ENCODE measurements around the gene ESRRG. TPM values are rescaled to one million over a fixed set of nuclear protein-coding genes. Genes with fewer than 3 reads are reported as not detected.

ESRRG gene
- total RNA-seq, 6 experiments from 2014 or later = 0.05 TPM; not detected in 5

GRCh38 chr1:216630532-216630931 lies 92.7 kb downstream of the ESRRG start:
- Mint-ChIP-seq H3K36me3 (ENCODE audit: low read depth) (no peaks in the 10 kb centered on the region), H3K9me3 (no peaks in the 10 kb centered on the region), H3K4me3 (no peak overlapping the region), H3K4me1 (ENCODE audit: low read depth) (no peaks in the 10 kb centered on the region), H3K27me3 (ENCODE audit: insufficient read depth) (no peaks in the 10 kb centered on the region; the same call in 1 of the 2 replicates), H3K27ac (no peak overlapping the region)
- no peak for TF ChIP-seq CTCF (IDR thresholded peaks at IDR 0.05)
- no peak for DNase-seq

- H3K27ac Mint-ChIP-seq = no peak overlapping the region
- no peaks in the 10 kb centered on the region; the same call in 1 of the 2 replicates for H3K27me3 Mint-ChIP-seq (ENCODE audit: insufficient read depth)
- H3K36me3 Mint-ChIP-seq (ENCODE audit: low read depth) = no peaks in the 10 kb centered on the region
- H3K4me3 Mint-ChIP-seq = no peak overlapping the region
- DNase-seq = no peak
- no peak for TF ChIP-seq CTCF (IDR thresholded peaks at IDR 0.05)
- no peaks in the 10 kb centered on the region for H3K9me3 Mint-ChIP-seq
- no peaks in the 10 kb centered on the region for H3K4me1 Mint-ChIP-seq (ENCODE audit: low read depth)
Measured at GRCh38 chr1:216627252-216627651, 96.0 kb downstream of the ESRRG start.

- no peaks in the 10 kb centered on the region for H3K9me3 Mint-ChIP-seq
- no peak for TF ChIP-seq CTCF (IDR thresholded peaks at IDR 0.05)
- no peak overlapping the region for H3K4me3 Mint-ChIP-seq
- no peak overlapping the region for H3K27ac Mint-ChIP-seq
- H3K27me3 Mint-ChIP-seq (ENCODE audit: insufficient read depth) = no peaks in the 10 kb centered on the region; the same call in 1 of the 2 replicates
- peak; percentile 36 for DNase-seq
- H3K36me3 Mint-ChIP-seq (ENCODE audit: low read depth) = no peaks in the 10 kb centered on the region
- no peaks in the 10 kb centered on the region for H3K4me1 Mint-ChIP-seq (ENCODE audit: low read depth)
Measured at GRCh38 chr1:216626394-216627067, 96.7 kb downstream of the ESRRG start.

GRCh38 chr1:216621536-216621935 lies 101.7 kb downstream of the ESRRG start:
- DNase-seq = no peak
- Mint-ChIP-seq H3K27me3 (ENCODE audit: insufficient read depth) (peaks cover 2% of the 10 kb centered on the region), H3K4me3 (no peak overlapping the region), H3K9me3 (no peaks in the 10 kb centered on the region), H3K27ac (no peak overlapping the region), H3K4me1 (ENCODE audit: low read depth) (no peaks in the 10 kb centered on the region), H3K36me3 (ENCODE audit: low read depth) (no peaks in the 10 kb centered on the region)
- no peak for TF ChIP-seq CTCF (IDR thresholded peaks at IDR 0.05)

GRCh38 chr1:216617081-216617875 lies 106.0 kb downstream of the ESRRG start:
- H3K27ac Mint-ChIP-seq = no peak overlapping the region

More at GRCh38 chr1:216617081-216617875, 106.0 kb downstream of the ESRRG start:
- Mint-ChIP-seq H3K4me1 (ENCODE audit: low read depth) (no peaks in the 10 kb centered on the region), H3K27me3 (ENCODE audit: insufficient read depth) (peaks cover 4% of the 10 kb centered on the region), H3K4me3 (no peak overlapping the region), H3K36me3 (ENCODE audit: low read depth) (no peaks in the 10 kb centered on the region), H3K9me3 (no peaks in the 10 kb centered on the region)
- no peak for DNase-seq
- TF ChIP-seq CTCF (IDR thresholded peaks at IDR 0.05) = no peak
